GM12878 (cell line): ENCODE results near the gene COQ4. TPM values are rescaled to one million over a fixed set of nuclear protein-coding genes. Genes with fewer than 3 reads are reported as not detected.

Experiments
- ATAC-seq: fragments of 200-7000 bp; cut with Tn5 transposase; 3 replicates; pipeline ENCODE4 v1.9.1; 2020; ENCODE audit warnings: mild to moderate bottlenecking, moderate library complexity
- BruUV-seq: library from RNA; stranded (reverse); fragments of 400-500 nt; replicated peaks from 2 replicates; lab custom pipeline; 2021; lab: Mats Ljungman, UMichigan
- CTCF ChIA-PET: fragments of 300-600 bp; sonication (Branson Sonifier 250); formaldehyde crosslinking; extraction: SDS; loops from one replicate; lab custom pipeline; 2021; ENCODE audit warnings: inconsistent platforms; lab: Yijun Ruan, JAX
- POLR2A ChIA-PET: fragments of 350-600 bp; formaldehyde crosslinking; extraction: SDS; loops from one replicate; lab custom pipeline; 2021; ENCODE audit warnings: inconsistent platforms; lab: Charles Lee
- RAD21 ChIA-PET: fragments of 300-600 bp; sonication (Branson Sonifier 250); formaldehyde crosslinking; loops from one replicate; lab custom pipeline; 2023; ENCODE audit warnings: antibody characterized with exemption; ENCODE audit not compliant: unreplicated experiment; lab: Charles Lee
- SMC1A ChIA-PET: fragments of 300-600 bp; sonication (Branson Sonifier 250); formaldehyde crosslinking; loops from one replicate; lab custom pipeline; 2023; ENCODE audit not compliant: unreplicated experiment, uncharacterized antibody; lab: Charles Lee
- DNase-seq: peaks from one replicate; pipeline ENCODE4 v3.0.0-alpha.2; 2011; ENCODE audit warnings: low read depth, low spot score
- FAIRE-seq: peaks from 3 replicates; lab custom pipeline; 2011; peaks lifted over from hg19 to GRCh38; lab: Jason Lieb, UNC
- H2AFZ ChIP-seq: 2 replicates; pipeline ENCODE4 v1.6.0; 2011; ENCODE audit warnings: low read depth, low read length, control low read depth; ENCODE audit not compliant: control insufficient read depth
- H3K27ac ChIP-seq: 2 replicates; pipeline ENCODE4 v1.5.1; 2011; ENCODE audit warnings: control low read depth; ENCODE audit not compliant: control insufficient read depth, insufficient read depth
- H3K27me3 ChIP-seq, 2 experiments: replicated peaks in 1 of 2; 2 replicates each; pipeline versions ENCODE4 v1.6.0 to v1.6.1; 2011; ENCODE audit warnings: low read length in 1 of 2; ENCODE audit not compliant: control insufficient read depth in 2 of 2, insufficient read depth in 2 of 2
- H3K36me3 ChIP-seq, 2 experiments: 2 replicates each; pipeline ENCODE4 v1.5.1; 2011; ENCODE audit warnings: low read length in 1 of 2; ENCODE audit not compliant: control insufficient read depth in 2 of 2, insufficient read depth in 2 of 2
- H3K4me1 ChIP-seq: 2 replicates; pipeline ENCODE4 v1.6.1; 2011; ENCODE audit warnings: mild to moderate bottlenecking, low read length, moderate library complexity, mixed read lengths; ENCODE audit not compliant: control insufficient read depth, insufficient read depth
- H3K4me2 ChIP-seq: 2 replicates; pipeline ENCODE4 v1.6.0; 2011; ENCODE audit warnings: control low read depth; ENCODE audit not compliant: control insufficient read depth, insufficient read depth
- H3K4me3 ChIP-seq: fragments of 200-600 bp; sonication (generic); 2 replicates; pipeline ENCODE4 v1.5.1; 2016
- H3K79me2 ChIP-seq: 2 replicates; pipeline ENCODE4 v1.6.0; 2011; ENCODE audit warnings: low read length; ENCODE audit not compliant: control insufficient read depth, insufficient read depth
- H3K9ac ChIP-seq: 2 replicates; pipeline ENCODE4 v1.8.0; 2011; ENCODE audit warnings: low read length, control low read depth, mixed read lengths; ENCODE audit not compliant: control insufficient read depth, insufficient read depth
- H3K9me3 ChIP-seq: replicated peaks from 3 replicates; pipeline ENCODE4 v1.5.1; 2011; ENCODE audit warnings: mild to moderate bottlenecking, low read length; ENCODE audit not compliant: control insufficient read depth, insufficient read depth
- H4K20me1 ChIP-seq: 2 replicates; pipeline ENCODE4 v1.6.0; 2011; ENCODE audit not compliant: control insufficient read depth, insufficient read depth
- BACH1 ChIP-seq: fragments of 450-650 bp; IDR thresholded peaks from 2 replicates; pipeline ENCODE4 v1.6.1; 2017; ENCODE audit warnings: mild to moderate bottlenecking, borderline replicate concordance
- BCL11A ChIP-seq: IDR thresholded peaks from 2 replicates; pipeline ENCODE4 v1.6.1; 2011; ENCODE audit warnings: low read depth, low read length
- CEBPB ChIP-seq, 2 experiments: fragments of 150-350 bp in 1 of 2; IDR thresholded peaks; 2 replicates each; pipeline ENCODE4 v1.6.1; 2012 to 2014; ENCODE audit warnings: low read depth in 2 of 2, low read length in 2 of 2, borderline replicate concordance in 1 of 2, inconsistent platforms in 1 of 2
- CREM ChIP-seq: IDR thresholded peaks from 2 replicates; pipeline ENCODE4 v1.6.1; 2014; ENCODE audit warnings: antibody characterized with exemption, low read depth
- DPF2 ChIP-seq: fragments of 450-650 bp; IDR thresholded peaks from 2 replicates; pipeline ENCODE4 v1.6.1; 2017; ENCODE audit warnings: mild to moderate bottlenecking
- EED ChIP-seq: sonication (generic); IDR thresholded peaks from 2 replicates; pipeline ENCODE4 v1.6.1; 2016; ENCODE audit warnings: antibody characterized with exemption, low read depth
- IRF3 ChIP-seq: fragments of 450-650 bp; IDR thresholded peaks from 2 replicates; pipeline ENCODE4 v1.6.1; 2014; ENCODE audit warnings: mild to moderate bottlenecking
- KAT2A ChIP-seq: conservative IDR thresholded peaks from 2 replicates; pipeline ENCODE4 v1.6.1; 2011; ENCODE audit warnings: low read depth, low read length; ENCODE audit not compliant: control insufficient read depth
- PAX5 ChIP-seq: IDR thresholded peaks from 2 replicates; pipeline ENCODE4 v1.6.1; 2011; ENCODE audit warnings: low read depth, low read length, borderline replicate concordance
- RB1 ChIP-seq: fragments of 450-650 bp; formaldehyde crosslinking; IDR thresholded peaks from 2 replicates; pipeline ENCODE4 v1.6.1; 2017; ENCODE audit warnings: mild to moderate bottlenecking, borderline replicate concordance
- RFX5 ChIP-seq: IDR thresholded peaks from 2 replicates; pipeline ENCODE4 v1.6.1; 2011; ENCODE audit warnings: low read depth, low read length, improper control_type of control experiment
- SKIL ChIP-seq: fragments of 450-650 bp; IDR thresholded peaks from 2 replicates; pipeline ENCODE4 v1.6.1; 2017; ENCODE audit warnings: mild to moderate bottlenecking, low read depth, inconsistent platforms; ENCODE audit not compliant: poor library complexity, severe bottlenecking
- SMAD5 ChIP-seq: IDR thresholded peaks from 2 replicates; pipeline ENCODE4 v1.6.1; 2016; ENCODE audit warnings: antibody characterized with exemption, low read depth
- SPI1 ChIP-seq: IDR thresholded peaks from 2 replicates; pipeline ENCODE4 v1.6.1; 2011; ENCODE audit warnings: low read depth, mild to moderate bottlenecking, low read length, moderate library complexity, borderline replicate concordance; ENCODE audit not compliant: insufficient read depth
- SUZ12 ChIP-seq: fragments of 200-600 bp; sonication (generic); IDR thresholded peaks from one replicate; pipeline ENCODE4 v1.6.1; 2018; ENCODE audit warnings: antibody characterized with exemption, mild to moderate bottlenecking; ENCODE audit not compliant: unreplicated experiment
- TBL1XR1 ChIP-seq: IDR thresholded peaks from 2 replicates; pipeline ENCODE4 v1.6.1; 2012; ENCODE audit warnings: low read depth, low read length, improper control_type of control experiment
- ZNF217 ChIP-seq: fragments of 450-650 bp; IDR thresholded peaks from 2 replicates; pipeline ENCODE4 v1.6.1; 2017; ENCODE audit warnings: antibody characterized with exemption, mild to moderate bottlenecking
- ZNF384 ChIP-seq: IDR thresholded peaks from 2 replicates; pipeline ENCODE4 v1.6.1; 2012; ENCODE audit warnings: low read depth, mild to moderate bottlenecking, low read length, improper control_type of control experiment, borderline replicate concordance
- ZNF687 ChIP-seq: fragments of 450-650 bp; IDR thresholded peaks from 2 replicates; pipeline ENCODE4 v1.6.1; 2017; ENCODE audit warnings: mild to moderate bottlenecking, moderate library complexity
- WGBS: methylation state at CpG from one replicate; pipeline ENCODE4 v1.1.6; 2016; ENCODE audit warnings: low lambda C conversion rate; ENCODE audit not compliant: insufficient replicate concordance, insufficient coverage; ENCODE audit errors: missing lambda C conversion rate; 5-methylcytosine and 5-hydroxymethylcytosine counted together
- in situ Hi-C: fragments of 300-500 bp; cut with MboI; formaldehyde crosslinking; loops from 9 replicates; pipeline ENCODE4 v1.14.3; 2018; ENCODE audit warnings: mixed read lengths
- intact Hi-C: fragments of 100-400 bp; cut with micrococcal nuclease; formaldehyde crosslinking; loops from one replicate; pipeline ENCODE4 v1.14.2; 2022; ENCODE audit not compliant: unreplicated experiment
- polyA plus RNA-seq, 11 experiments: library from polyadenylated mRNA; depleted of rRNA in 4 of 11; unstranded in 6 of 11; stranded (reverse) in 5 of 11; fragments of >200 nt; fragmentation: Nextera tagmentation in 4 of 11; fragmentation: Illumina TruSeq in 1 of 11; extraction: Ambion mirVana in 4 of 11; extraction: Trizol in 1 of 11; gene quantifications; 1 replicate in 1 of 11; 2 replicates in 10 of 11; pipeline versions ENCODE4 v1.2.1 to v1.2.3, GENCODE V29; 2011 to 2016; ENCODE audit warnings: inconsistent platforms in 2 of 11, missing spikeins in 2 of 11, low read depth in 1 of 11
- total RNA-seq, 4 experiments: library from RNA; depleted of rRNA in 3 of 4; stranded (reverse); fragments of >200 nt in 3 of 4; fragmentation: Illumina TruSeq in 1 of 4; extraction: Trizol in 1 of 4; gene quantifications; 2 replicates each; pipeline versions ENCODE4 v1.2.1 to v1.2.3, GENCODE V29; 2013 to 2021

Gene COQ4
- total and polyA plus RNA-seq, 10 of the 15 experiments (the other 5 are each of a cell fraction or from before 2014, with no cell fraction given): 3.8 to 64.1 (median 38.6) TPM

GRCh38 chr9:128292009-128292408 is 30.6 kb upstream of the COQ4 start:
- Histone ChIP-seq H3K79me2 (no peaks in the 10 kb centered on the region), H3K9ac (no peak overlapping the region), H3K4me2 (no peak overlapping the region), H3K4me3 (no peak overlapping the region), H3K27ac (no peak overlapping the region), H3K27me3 (no peaks in the 10 kb centered on the region), H3K9me3 (no peaks in the 10 kb centered on the region), H3K36me3 (no peaks in the 10 kb centered on the region), H3K4me1 (no peaks in the 10 kb centered on the region), H2AFZ (no peak overlapping the region), H4K20me1 (no peaks in the 10 kb centered on the region)
- ChIA-PET POLR2A (interaction anchor here (0.6 kb wide), 1 partner anchor 246 kb away, joined by 6 read pairs; no protein-coding TSS in a partner anchor), SMC1A (interaction anchor here (0.7 to 4.2 kb wide), 4 partner anchors 16 to 49 kb away, joined by 3 to 23 read pairs (median 4); partner anchors contain the start of genes GOLGA2 and SWI5), RAD21 (interaction anchor here (0.6 to 1.1 kb wide), 2 partner anchors 77 to 129 kb away, joined by 4 to 5 read pairs; partner anchors contain the start of gene CERCAM), CTCF (interaction anchor here (0.7 to 1.8 kb wide), 6 partner anchors 10 to 70 kb away, joined by 3 to 8 read pairs (median 4); no protein-coding TSS in a partner anchor)
- in situ Hi-C loops (no loop called here), intact Hi-C loops (no loop called here)
- 54% methylated on average over 3 of the region's 3 CpGs for WGBS
- DNase-seq (no peak), FAIRE-seq (no peak), ATAC-seq (peak; percentile 55)
- BruUV-seq: no TSS peak
- TF ChIP-seq CREM (no peak), ZNF217 (no peak), BCL11A (peak; percentile 66; the same call in 1 of the 2 replicates), PAX5 (no peak), IRF3 (no peak), ZNF384 (peak; percentile 72), ZNF687 (no peak), BACH1 (no peak; the same call in 1 of the 2 replicates), EED (no peak), CEBPB (IDR thresholded peaks at IDR 0.05; ENCODE audit: borderline replicate concordance in 1 of 2, low read depth in 2 of 2, low read length in 2 of 2) (no peak), SUZ12 (no peak), DPF2 (0 out of 2 replicates have a peak, but pooled peaks have one; percentile 32), KAT2A (no peak), TBL1XR1 (no peak), SPI1 (peak; percentile 47; the same call in 1 of the 2 replicates), SMAD5 (no peak), SKIL (peak; percentile 45), RFX5 (no peak), RB1 (no peak)
